ENCODE measurements around the gene TMEM200A.

DNA sequence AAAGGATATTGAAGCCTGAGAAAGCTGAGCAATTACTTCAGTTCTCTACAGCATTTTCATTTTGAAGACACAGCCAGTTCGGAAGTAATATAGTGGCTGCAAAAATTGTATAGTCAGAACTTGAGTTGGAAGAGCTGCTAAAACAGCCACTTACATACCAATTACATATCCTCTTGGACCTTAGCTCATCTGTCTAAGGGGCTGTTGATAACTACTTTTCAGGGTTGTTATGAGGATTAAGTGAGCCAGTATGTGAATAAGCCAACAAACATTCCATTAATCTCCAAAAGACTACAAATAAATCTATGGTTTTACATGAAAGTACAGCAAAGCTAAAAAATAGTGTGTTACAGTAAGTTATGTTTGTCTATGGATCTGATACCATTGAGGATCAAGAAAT is 59.7 kb downstream of the TMEM200A start:
- TF ChIP-seq, protein P1, sequence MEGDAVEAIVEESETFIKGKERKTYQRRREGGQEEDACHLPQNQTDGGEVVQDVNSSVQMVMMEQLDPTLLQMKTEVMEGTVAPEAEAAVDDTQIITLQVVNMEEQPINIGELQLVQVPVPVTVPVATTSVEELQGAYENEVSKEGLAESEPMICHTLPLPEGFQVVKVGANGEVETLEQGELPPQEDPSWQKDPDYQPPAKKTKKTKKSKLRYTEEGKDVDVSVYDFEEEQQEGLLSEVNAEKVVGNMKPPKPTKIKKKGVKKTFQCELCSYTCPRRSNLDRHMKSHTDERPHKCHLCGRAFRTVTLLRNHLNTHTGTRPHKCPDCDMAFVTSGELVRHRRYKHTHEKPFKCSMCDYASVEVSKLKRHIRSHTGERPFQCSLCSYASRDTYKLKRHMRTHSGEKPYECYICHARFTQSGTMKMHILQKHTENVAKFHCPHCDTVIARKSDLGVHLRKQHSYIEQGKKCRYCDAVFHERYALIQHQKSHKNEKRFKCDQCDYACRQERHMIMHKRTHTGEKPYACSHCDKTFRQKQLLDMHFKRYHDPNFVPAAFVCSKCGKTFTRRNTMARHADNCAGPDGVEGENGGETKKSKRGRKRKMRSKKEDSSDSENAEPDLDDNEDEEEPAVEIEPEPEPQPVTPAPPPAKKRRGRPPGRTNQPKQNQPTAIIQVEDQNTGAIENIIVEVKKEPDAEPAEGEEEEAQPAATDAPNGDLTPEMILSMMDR (IDR thresholded peaks at IDR 0.05 in 8 of 11, conservative IDR thresholded peaks at IDR 0.05 in 3 of 11): no peak
- TF ChIP-seq POLR2AphosphoS5 (IDR thresholded peaks at IDR 0.05): no peak

Data from spleen (tissue), 7 donors.